HepG2 (cell line): ENCODE data around the gene RAB3C. TPM values are rescaled to one million over a fixed set of nuclear protein-coding genes. Genes with fewer than 3 reads are reported as not detected.

Experiments used
- ATAC-seq: fragments of 200-7000 bp; cut with Tn5 transposase; 3 replicates; pipeline ENCODE4 v1.9.1; 2020; ENCODE audit warnings: mild to moderate bottlenecking, moderate library complexity
- BruUV-seq: library from RNA; stranded (reverse); fragments of 400-500 nt; replicated peaks from 2 replicates; lab custom pipeline; 2021; lab: Mats Ljungman, UMichigan
- CTCF ChIA-PET: fragments of 300-600 bp; formaldehyde crosslinking; extraction: SDS; loops from one replicate; lab custom pipeline; 2021; ENCODE audit warnings: low total read pairs, inconsistent platforms, low intra/inter-chr PET ratio; lab: Yijun Ruan, JAX
- POLR2A ChIA-PET: fragments of 350-600 bp; sonication (Branson Sonifier 250); formaldehyde crosslinking; loops from one replicate; lab custom pipeline; 2020; ENCODE audit warnings: antibody characterized with exemption, inconsistent platforms; lab: Yijun Ruan, JAX
- DNase-seq: peaks from one replicate; pipeline ENCODE4 v3.0.0-alpha.2; 2015; ENCODE audit warnings: low spot score
- FAIRE-seq: peaks from 3 replicates; lab custom pipeline; 2011; peaks lifted over from hg19 to GRCh38; lab: Jason Lieb, UNC
- H2AFZ ChIP-seq: one replicate; pipeline ENCODE4 v1.6.1; 2011; ENCODE audit warnings: low read length, inconsistent platforms
- H3K27ac ChIP-seq: fragments of 300-600 bp; 3 replicates; pipeline ENCODE4 v1.8.0; 2011; ENCODE audit warnings: mixed run types, mild to moderate bottlenecking, mixed read lengths, low read length, inconsistent platforms; ENCODE audit not compliant: insufficient read depth; ENCODE audit errors: extremely low read length
- H3K27me3 ChIP-seq, 2 experiments: fragments of 200-600 bp in 1 of 2; 2 replicates in 1 of 2; 3 replicates in 1 of 2; pipeline versions ENCODE4 v1.6.0 to v1.8.0; 2011; ENCODE audit warnings: low read length in 2 of 2, mild to moderate bottlenecking in 2 of 2, moderate library complexity in 2 of 2, inconsistent platforms in 1 of 2; ENCODE audit not compliant: insufficient read depth in 2 of 2, control insufficient read depth in 1 of 2
- H3K36me3 ChIP-seq, 2 experiments: fragments of 200-600 bp in 1 of 2; replicated peaks in 1 of 2; 2 replicates in 1 of 2; 3 replicates in 1 of 2; pipeline versions ENCODE4 v1.5.1 to v1.8.0; 2011; ENCODE audit warnings: low read length in 2 of 2, inconsistent platforms in 1 of 2; ENCODE audit not compliant: insufficient read depth in 2 of 2, control insufficient read depth in 1 of 2
- H3K4me1 ChIP-seq: 2 replicates; pipeline ENCODE4 v1.5.1; 2012; ENCODE audit warnings: low read length, inconsistent platforms; ENCODE audit not compliant: insufficient read depth
- H3K4me2 ChIP-seq: 2 replicates; pipeline ENCODE4 v1.6.0; 2011; ENCODE audit warnings: low read depth, low read length, inconsistent platforms
- H3K4me3 ChIP-seq, 3 experiments: fragments of 200-600 bp in 1 of 3; sonication (generic), shearing (Covaris generic) in 1 of 3; replicated peaks in 1 of 3; 2 replicates each; pipeline ENCODE4 v1.5.1; 2011 to 2016; ENCODE audit warnings: low read length in 3 of 3, inconsistent platforms in 2 of 3, low read depth in 2 of 3, mild to moderate bottlenecking in 2 of 3, control low read depth in 1 of 3, mixed read lengths in 1 of 3; ENCODE audit not compliant: insufficient read depth in 1 of 3
- H3K79me2 ChIP-seq: one replicate; pipeline ENCODE4 v1.6.1; 2011; ENCODE audit warnings: low read length, inconsistent platforms; ENCODE audit not compliant: insufficient read depth
- H3K9ac ChIP-seq: 2 replicates; pipeline ENCODE4 v1.6.0; 2011; ENCODE audit warnings: mild to moderate bottlenecking, low read depth, low read length, inconsistent platforms; ENCODE audit not compliant: insufficient read depth
- H3K9me3 ChIP-seq: 2 replicates; pipeline ENCODE4 v1.5.1; 2012; ENCODE audit warnings: mild to moderate bottlenecking, low read length
- H4K20me1 ChIP-seq: 2 replicates; pipeline ENCODE4 v1.6.0; 2011; ENCODE audit warnings: inconsistent platforms, mild to moderate bottlenecking, low read length, moderate library complexity; ENCODE audit not compliant: insufficient read depth
- HOXD1 ChIP-seq: sonication (generic); formaldehyde crosslinking; IDR thresholded peaks from 2 replicates; pipeline ENCODE4 v1.5.0; 2020; ENCODE audit warnings: missing genetic modification reagents
- SATB2 ChIP-seq: sonication (generic); formaldehyde crosslinking; IDR thresholded peaks from 2 replicates; pipeline ENCODE4 v1.5.0; 2020; ENCODE audit warnings: missing genetic modification reagents
- TBL1XR1 ChIP-seq: fragments of 150-350 bp; IDR thresholded peaks from 2 replicates; pipeline ENCODE4 v1.6.1; 2014; ENCODE audit warnings: borderline replicate concordance, low read length; ENCODE audit not compliant: partially characterized antibody
- ZNF138 ChIP-seq: sonication (generic); formaldehyde crosslinking; IDR thresholded peaks from 2 replicates; pipeline ENCODE4 v1.5.0; 2020; ENCODE audit warnings: mild to moderate bottlenecking, low read depth, missing genetic modification reagents
- ZNF263 ChIP-seq: sonication (generic); formaldehyde crosslinking; IDR thresholded peaks from 2 replicates; pipeline ENCODE4 v1.4.0; 2020; ENCODE audit warnings: missing genetic modification reagents
- ZNF674 ChIP-seq: sonication (generic); formaldehyde crosslinking; IDR thresholded peaks from 2 replicates; pipeline ENCODE4 v1.5.0; 2020; ENCODE audit warnings: low read depth, mild to moderate bottlenecking, missing genetic modification reagents
- in situ Hi-C: cut with HindIII; loops from 2 replicates; pipeline ENCODE4 v1.10.0; 2017; ENCODE audit warnings: low pct_unique_long_range_greater_than_20kb; ENCODE audit not compliant: extremely low pct_ligation_motif_present
- intact Hi-C: fragments of 100-400 bp; cut with micrococcal nuclease; formaldehyde crosslinking; loops from one replicate; pipeline ENCODE4 v1.10.0; 2022; ENCODE audit not compliant: unreplicated experiment
- polyA plus RNA-seq, 8 experiments: library from polyadenylated mRNA; depleted of rRNA in 3 of 8; stranded (reverse) in 7 of 8; unstranded in 1 of 8; fragments of >200 nt; fragmentation: Illumina TruSeq in 4 of 8; extraction: Trizol in 4 of 8; gene quantifications; 2 replicates each; pipeline versions ENCODE4 v1.2.1 to v1.2.3, GENCODE V29; 2011 to 2016; ENCODE audit warnings: low read depth in 4 of 8, missing spikeins in 1 of 8, mixed read lengths in 1 of 8; ENCODE audit not compliant: insufficient read depth in 1 of 8
- total RNA-seq, 5 experiments: library from RNA; depleted of rRNA; stranded (reverse); fragments of >200 nt; fragmentation: Illumina TruSeq; extraction: Trizol; gene quantifications; 2 replicates each; pipeline ENCODE4 v1.2.3, GENCODE V29; 2016; ENCODE audit warnings: low read depth in 1 of 5
- TF ChIP-seq, protein P1 (sequence below): sonication (generic); formaldehyde crosslinking; IDR thresholded peaks from 2 replicates; pipeline ENCODE4 v1.5.0; 2020; ENCODE audit warnings: missing genetic modification reagents, mild to moderate bottlenecking, borderline replicate concordance
- TF ChIP-seq, protein P2 (sequence below): sonication (generic); formaldehyde crosslinking; IDR thresholded peaks from 2 replicates; pipeline ENCODE4 v1.9.0; 2022; ENCODE audit warnings: missing genetic modification reagents, mild to moderate bottlenecking, borderline replicate concordance
- TF ChIP-seq, protein P3 (sequence below): sonication (generic); formaldehyde crosslinking; IDR thresholded peaks from 2 replicates; pipeline ENCODE4 v1.5.1; 2020; ENCODE audit warnings: missing genetic modification reagents, mild to moderate bottlenecking, borderline replicate concordance
- TF ChIP-seq, protein P4 (sequence below): sonication (generic); formaldehyde crosslinking; IDR thresholded peaks from 2 replicates; pipeline ENCODE4 v1.5.0; 2020; ENCODE audit warnings: missing genetic modification reagents

RAB3C gene
- total and polyA plus RNA-seq, 2 of the 13 experiments (the other 11 are each of a cell fraction or from before 2014, with no cell fraction given): not detected

DNA sequence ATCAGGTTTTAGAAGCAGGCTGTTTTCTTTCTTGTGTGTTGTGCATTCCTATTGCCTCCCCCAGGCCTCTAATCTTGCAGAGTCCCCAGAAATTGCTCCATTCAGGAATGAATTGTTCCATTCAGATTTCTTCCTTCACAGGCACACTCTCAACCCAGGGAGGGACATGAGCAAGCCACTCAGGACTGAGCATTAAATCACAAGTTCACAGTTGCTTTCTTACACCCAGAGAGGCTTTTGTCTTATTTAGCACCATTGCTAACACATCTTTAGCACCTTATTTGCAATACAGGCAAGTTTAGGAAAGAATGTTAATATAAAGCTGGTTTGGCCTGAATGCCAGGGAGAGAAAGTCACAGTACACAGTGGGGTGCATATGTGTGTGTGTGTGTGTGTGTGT, 221.4 kb downstream of the RAB3C start:
- in situ Hi-C loops: loop anchor here (25.0 kb wide), 1 partner anchor 292 kb away; no protein-coding TSS in a partner anchor

More for the DNA sequence above, 221.4 kb downstream of the RAB3C start:
- Histone ChIP-seq H3K36me3 (no peaks in the 10 kb centered on the region), H3K4me1 (no peaks in the 10 kb centered on the region)
- DNase-seq: no peak
- no peak for TF ChIP-seq SATB2
- no peak for TF ChIP-seq ZNF674 (CRISPR knock-in tag)
- TF ChIP-seq, protein P1, sequence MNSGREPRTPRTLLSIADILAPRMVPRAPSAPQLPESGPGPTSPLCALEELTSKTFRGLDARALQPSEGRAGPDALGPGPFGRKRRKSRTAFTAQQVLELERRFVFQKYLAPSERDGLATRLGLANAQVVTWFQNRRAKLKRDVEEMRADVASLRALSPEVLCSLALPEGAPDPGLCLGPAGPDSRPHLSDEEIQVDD (CRISPR knock-in tag): no peak
- no peak for TF ChIP-seq ZNF263 (CRISPR knock-in tag)
- TF ChIP-seq TBL1XR1: no peak
- no peak for TF ChIP-seq ZNF138 (CRISPR knock-in tag)
- TF ChIP-seq, protein P2, sequence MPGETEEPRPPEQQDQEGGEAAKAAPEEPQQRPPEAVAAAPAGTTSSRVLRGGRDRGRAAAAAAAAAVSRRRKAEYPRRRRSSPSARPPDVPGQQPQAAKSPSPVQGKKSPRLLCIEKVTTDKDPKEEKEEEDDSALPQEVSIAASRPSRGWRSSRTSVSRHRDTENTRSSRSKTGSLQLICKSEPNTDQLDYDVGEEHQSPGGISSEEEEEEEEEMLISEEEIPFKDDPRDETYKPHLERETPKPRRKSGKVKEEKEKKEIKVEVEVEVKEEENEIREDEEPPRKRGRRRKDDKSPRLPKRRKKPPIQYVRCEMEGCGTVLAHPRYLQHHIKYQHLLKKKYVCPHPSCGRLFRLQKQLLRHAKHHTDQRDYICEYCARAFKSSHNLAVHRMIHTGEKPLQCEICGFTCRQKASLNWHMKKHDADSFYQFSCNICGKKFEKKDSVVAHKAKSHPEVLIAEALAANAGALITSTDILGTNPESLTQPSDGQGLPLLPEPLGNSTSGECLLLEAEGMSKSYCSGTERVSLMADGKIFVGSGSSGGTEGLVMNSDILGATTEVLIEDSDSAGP (CRISPR knock-in tag): no peak
- TF ChIP-seq HOXD1: no peak
- TF ChIP-seq, protein P3, sequence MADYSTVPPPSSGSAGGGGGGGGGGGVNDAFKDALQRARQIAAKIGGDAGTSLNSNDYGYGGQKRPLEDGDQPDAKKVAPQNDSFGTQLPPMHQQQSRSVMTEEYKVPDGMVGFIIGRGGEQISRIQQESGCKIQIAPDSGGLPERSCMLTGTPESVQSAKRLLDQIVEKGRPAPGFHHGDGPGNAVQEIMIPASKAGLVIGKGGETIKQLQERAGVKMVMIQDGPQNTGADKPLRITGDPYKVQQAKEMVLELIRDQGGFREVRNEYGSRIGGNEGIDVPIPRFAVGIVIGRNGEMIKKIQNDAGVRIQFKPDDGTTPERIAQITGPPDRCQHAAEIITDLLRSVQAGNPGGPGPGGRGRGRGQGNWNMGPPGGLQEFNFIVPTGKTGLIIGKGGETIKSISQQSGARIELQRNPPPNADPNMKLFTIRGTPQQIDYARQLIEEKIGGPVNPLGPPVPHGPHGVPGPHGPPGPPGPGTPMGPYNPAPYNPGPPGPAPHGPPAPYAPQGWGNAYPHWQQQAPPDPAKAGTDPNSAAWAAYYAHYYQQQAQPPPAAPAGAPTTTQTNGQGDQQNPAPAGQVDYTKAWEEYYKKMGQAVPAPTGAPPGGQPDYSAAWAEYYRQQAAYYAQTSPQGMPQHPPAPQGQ (CRISPR knock-in tag): no peak
- TF ChIP-seq, protein P4, sequence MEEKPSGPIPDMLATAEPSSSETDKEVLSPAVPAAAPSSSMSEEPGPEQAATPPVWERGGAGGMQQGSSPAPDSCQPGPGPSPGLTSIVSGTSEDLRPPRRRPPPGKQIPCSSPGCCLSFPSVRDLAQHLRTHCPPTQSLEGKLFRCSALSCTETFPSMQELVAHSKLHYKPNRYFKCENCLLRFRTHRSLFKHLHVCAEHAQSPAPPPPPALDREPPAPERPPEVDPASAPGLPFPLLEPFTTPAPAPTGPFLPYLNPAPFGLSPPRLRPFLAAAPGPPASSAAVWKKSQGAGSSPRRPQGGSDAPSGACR (CRISPR knock-in tag): no peak
- TF ChIP-seq, all 625 proteins: peak for 0
- Histone ChIP-seq H3K9me3 (no peaks in the 10 kb centered on the region), H4K20me1 (no peaks in the 10 kb centered on the region), H2AFZ (no peak overlapping the region), H3K27me3 (no peaks in the 10 kb centered on the region), H3K4me3 (no peak overlapping the region), H3K9ac (no peak overlapping the region), H3K27ac (no peak overlapping the region), H3K79me2 (no peaks in the 10 kb centered on the region), H3K4me2 (no peak overlapping the region)
- CTCF ChIA-PET: no interaction called here
- BruUV-seq: no TSS peak
- FAIRE-seq (no peak), ATAC-seq (no peak)
- POLR2A ChIA-PET: no interaction called here
- intact Hi-C loops: no loop called here
